Measurements from ENCODE around the gene PATZ1.

DNA sequence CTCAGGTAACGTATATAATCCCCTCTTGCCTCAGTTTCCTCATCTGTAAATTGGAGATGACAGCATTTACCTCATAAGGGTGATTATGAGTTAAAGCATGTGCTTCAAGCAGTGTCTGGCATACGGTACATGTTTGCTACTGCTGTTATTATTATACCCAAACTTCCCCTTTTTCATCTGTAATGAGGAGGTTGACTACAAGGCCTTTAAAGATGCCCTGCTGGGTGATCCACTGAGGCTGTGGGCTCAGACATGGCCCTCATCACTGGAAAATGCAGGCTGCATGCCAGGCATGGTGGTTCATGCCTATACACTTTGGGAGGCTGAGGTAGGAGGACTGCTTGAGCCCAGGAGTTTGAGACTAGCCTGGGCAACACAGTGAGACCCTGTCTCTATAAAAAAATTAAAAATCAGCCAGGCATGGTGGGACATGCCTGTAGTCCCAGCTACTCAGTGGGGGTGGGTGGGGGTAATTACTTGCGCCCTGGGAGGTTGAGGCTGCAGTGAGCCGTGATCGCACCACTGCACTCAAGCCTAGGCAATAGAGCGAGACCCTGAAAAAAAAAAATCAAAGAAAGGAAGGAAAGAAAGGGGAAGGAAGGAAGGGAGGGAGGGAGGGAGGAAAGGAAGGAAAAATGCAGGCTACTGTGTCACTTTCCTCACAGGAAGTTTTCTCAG is 58.2 kb downstream of the PATZ1 start:
- TF ChIP-seq, protein P1, sequence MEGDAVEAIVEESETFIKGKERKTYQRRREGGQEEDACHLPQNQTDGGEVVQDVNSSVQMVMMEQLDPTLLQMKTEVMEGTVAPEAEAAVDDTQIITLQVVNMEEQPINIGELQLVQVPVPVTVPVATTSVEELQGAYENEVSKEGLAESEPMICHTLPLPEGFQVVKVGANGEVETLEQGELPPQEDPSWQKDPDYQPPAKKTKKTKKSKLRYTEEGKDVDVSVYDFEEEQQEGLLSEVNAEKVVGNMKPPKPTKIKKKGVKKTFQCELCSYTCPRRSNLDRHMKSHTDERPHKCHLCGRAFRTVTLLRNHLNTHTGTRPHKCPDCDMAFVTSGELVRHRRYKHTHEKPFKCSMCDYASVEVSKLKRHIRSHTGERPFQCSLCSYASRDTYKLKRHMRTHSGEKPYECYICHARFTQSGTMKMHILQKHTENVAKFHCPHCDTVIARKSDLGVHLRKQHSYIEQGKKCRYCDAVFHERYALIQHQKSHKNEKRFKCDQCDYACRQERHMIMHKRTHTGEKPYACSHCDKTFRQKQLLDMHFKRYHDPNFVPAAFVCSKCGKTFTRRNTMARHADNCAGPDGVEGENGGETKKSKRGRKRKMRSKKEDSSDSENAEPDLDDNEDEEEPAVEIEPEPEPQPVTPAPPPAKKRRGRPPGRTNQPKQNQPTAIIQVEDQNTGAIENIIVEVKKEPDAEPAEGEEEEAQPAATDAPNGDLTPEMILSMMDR (IDR thresholded peaks at IDR 0.05; ENCODE audit: insufficient read depth, low read length): no peak
- TF ChIP-seq POLR2AphosphoS5 (IDR thresholded peaks at IDR 0.05; ENCODE audit: low read depth) (no peak), GABPA (IDR thresholded peaks at IDR 0.05; ENCODE audit: low read depth) (no peak), SPI1 (IDR thresholded peaks at IDR 0.05; ENCODE audit: borderline replicate concordance, low read depth) (no peak)
- TF ChIP-seq, protein P2, sequence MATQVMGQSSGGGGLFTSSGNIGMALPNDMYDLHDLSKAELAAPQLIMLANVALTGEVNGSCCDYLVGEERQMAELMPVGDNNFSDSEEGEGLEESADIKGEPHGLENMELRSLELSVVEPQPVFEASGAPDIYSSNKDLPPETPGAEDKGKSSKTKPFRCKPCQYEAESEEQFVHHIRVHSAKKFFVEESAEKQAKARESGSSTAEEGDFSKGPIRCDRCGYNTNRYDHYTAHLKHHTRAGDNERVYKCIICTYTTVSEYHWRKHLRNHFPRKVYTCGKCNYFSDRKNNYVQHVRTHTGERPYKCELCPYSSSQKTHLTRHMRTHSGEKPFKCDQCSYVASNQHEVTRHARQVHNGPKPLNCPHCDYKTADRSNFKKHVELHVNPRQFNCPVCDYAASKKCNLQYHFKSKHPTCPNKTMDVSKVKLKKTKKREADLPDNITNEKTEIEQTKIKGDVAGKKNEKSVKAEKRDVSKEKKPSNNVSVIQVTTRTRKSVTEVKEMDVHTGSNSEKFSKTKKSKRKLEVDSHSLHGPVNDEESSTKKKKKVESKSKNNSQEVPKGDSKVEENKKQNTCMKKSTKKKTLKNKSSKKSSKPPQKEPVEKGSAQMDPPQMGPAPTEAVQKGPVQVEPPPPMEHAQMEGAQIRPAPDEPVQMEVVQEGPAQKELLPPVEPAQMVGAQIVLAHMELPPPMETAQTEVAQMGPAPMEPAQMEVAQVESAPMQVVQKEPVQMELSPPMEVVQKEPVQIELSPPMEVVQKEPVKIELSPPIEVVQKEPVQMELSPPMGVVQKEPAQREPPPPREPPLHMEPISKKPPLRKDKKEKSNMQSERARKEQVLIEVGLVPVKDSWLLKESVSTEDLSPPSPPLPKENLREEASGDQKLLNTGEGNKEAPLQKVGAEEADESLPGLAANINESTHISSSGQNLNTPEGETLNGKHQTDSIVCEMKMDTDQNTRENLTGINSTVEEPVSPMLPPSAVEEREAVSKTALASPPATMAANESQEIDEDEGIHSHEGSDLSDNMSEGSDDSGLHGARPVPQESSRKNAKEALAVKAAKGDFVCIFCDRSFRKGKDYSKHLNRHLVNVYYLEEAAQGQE (IDR thresholded peaks at IDR 0.05; ENCODE audit: insufficient replicate concordance, low read depth): no peak

All from HL-60 (cell line).